HCT116 (cell line): Measurements from ENCODE around the gene MYO3B.

Experiments
- CTCF ChIP-seq, 3 experiments: fragments of 200-600 bp in 1 of 3; sonication (generic) in 1 of 3; IDR thresholded peaks in 2 of 3; conservative IDR thresholded peaks in 1 of 3; 2 replicates each; pipeline ENCODE4 v1.5.1; 2012 to 2017; ENCODE audit warnings: low read depth in 2 of 3, low read length in 2 of 3, antibody characterized with exemption in 1 of 3, borderline replicate concordance in 1 of 3, control low read depth in 1 of 3, mild to moderate bottlenecking in 1 of 3, mixed read lengths in 1 of 3, mixed run types in 1 of 3, moderate library complexity in 1 of 3; ENCODE audit not compliant: insufficient read depth in 1 of 3
- EZH2 ChIP-seq: fragments of 200-600 bp; sonication (generic); IDR thresholded peaks from 2 replicates; pipeline ENCODE4 v1.6.1; 2017; ENCODE audit warnings: antibody characterized with exemption, mixed run types
- MAX ChIP-seq: IDR thresholded peaks from 2 replicates; pipeline ENCODE4 v1.6.1; 2012
- POLR2A ChIP-seq: IDR thresholded peaks from 2 replicates; pipeline ENCODE4 v1.7.0; 2011; ENCODE audit warnings: borderline replicate concordance; ENCODE audit not compliant: insufficient read depth, insufficient read length; ENCODE audit errors: extremely low read depth
- REST ChIP-seq: IDR thresholded peaks from 2 replicates; pipeline ENCODE4 v1.6.1; 2012; ENCODE audit warnings: low read depth
- SP1 ChIP-seq: IDR thresholded peaks from 2 replicates; pipeline ENCODE4 v1.6.1; 2012; ENCODE audit warnings: low read depth
- ZNF274 ChIP-seq: fragments of 200-500 bp; sonication (Bioruptor generic); IDR thresholded peaks from 2 replicates; pipeline ENCODE4 v1.6.1; 2014; ENCODE audit warnings: mild to moderate bottlenecking, low read depth, low read length, inconsistent platforms

GRCh38 chr2:170651624-170652325 lies 473.8 kb downstream of the MYO3B start:
- no peak for TF ChIP-seq CTCF (IDR thresholded peaks at IDR 0.05 in 2 of 3, conservative IDR thresholded peaks at IDR 0.05 in 1 of 3; ENCODE audit: borderline replicate concordance in 1 of 3, insufficient read depth in 1 of 3, low read depth in 2 of 3, low read length in 2 of 3)
- no peak for TF ChIP-seq ZNF274
- TF ChIP-seq EZH2 = no peak
- TF ChIP-seq MAX = no peak
- no peak for TF ChIP-seq SP1
- TF ChIP-seq POLR2A = no peak
- no peak for TF ChIP-seq REST
